ENCODE results near the gene ECD.
"Not testable (repeated sequence)": the region's sequence is repeated elsewhere in the genome, so short reads cannot be mapped to it uniquely, and the experiment has no call there.

The ECD gene

DNA sequence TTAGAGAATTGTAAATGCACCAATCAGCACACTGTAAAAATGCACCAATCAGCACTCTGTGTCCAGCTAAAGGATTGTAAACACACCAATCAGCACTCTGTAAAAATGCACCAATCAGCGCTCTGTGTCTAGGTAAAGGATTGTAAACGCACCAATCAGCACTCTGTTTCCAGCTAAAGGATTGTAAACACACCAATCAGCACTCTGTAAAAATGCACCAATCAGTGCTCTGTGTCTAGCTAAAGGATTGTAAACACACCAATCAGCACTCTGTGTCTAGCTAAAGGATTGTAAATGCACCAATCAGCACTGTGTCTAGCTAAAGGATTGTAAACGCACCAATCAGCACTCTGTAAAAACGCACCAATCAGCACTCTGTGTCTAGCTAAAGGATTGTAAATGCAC, 58.6 kb downstream of the ECD start:
- DNase-seq; intact Hi-C loops (cut with DNase I): not testable (repeated sequence)

DNA sequence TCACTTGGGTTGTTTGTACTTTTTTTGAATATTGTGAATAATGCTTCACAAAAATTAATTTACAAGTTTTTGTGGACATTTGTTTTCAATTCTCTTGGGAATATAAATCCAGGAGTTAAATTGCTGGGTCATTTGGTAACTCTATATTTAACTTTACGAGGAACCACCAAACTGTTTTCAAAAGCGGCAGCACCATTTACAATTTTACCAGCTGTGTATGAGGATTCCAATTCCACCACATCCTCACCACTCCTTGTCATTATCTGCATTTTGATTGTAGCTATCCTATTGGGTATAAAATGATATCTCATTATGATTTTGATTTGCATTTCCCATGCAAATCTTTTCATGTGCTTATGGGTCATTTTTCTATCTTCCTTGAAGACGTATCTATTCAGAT, 61.5 kb downstream of the ECD start:
- intact Hi-C loops (cut with DNase I) = no loop called here
- no peak for DNase-seq

- DNase-seq = no peak
- intact Hi-C loops (cut with DNase I) = no loop called here
Observed at GRCh38 chr10:73099141-73099540, 68.7 kb downstream of the ECD start.

DNA sequence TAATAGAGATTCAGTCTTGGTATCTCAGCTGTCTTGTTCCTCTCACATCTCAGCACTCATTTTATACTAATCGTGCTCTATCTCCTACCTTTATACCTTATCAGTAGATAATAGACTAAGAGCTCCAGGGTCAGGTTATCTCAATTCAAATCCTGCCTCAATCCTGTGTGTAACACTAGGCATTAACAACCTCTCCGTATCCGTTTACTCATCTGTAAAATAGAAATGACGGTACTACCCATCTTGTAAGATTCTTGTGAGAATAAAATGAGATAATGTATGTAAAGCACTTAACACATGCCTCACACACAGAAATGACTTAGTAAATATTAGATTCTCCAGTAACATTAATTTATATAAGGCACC, 70.5 kb downstream of the ECD start:
- no peak for DNase-seq
- intact Hi-C loops (cut with DNase I) = loop anchor here (1.0 kb wide), 1 partner anchor 62 kb away; no protein-coding TSS in a partner anchor

- intact Hi-C loops (cut with DNase I) = loop anchor here (1.0 kb wide), 1 partner anchor 63 kb away; no protein-coding TSS in a partner anchor
- peak; percentile 98 to 100 (median 99) for DNase-seq
Observed at GRCh38 chr10:73096449-73097304, 71.1 kb downstream of the ECD start, which contains the start of gene P4HA1. Gene P4HA1, minus strand, starts transcription at chr10:73096866. Its CDS starts 21,983 bp downstream, at chr10:73074883.

DNA sequence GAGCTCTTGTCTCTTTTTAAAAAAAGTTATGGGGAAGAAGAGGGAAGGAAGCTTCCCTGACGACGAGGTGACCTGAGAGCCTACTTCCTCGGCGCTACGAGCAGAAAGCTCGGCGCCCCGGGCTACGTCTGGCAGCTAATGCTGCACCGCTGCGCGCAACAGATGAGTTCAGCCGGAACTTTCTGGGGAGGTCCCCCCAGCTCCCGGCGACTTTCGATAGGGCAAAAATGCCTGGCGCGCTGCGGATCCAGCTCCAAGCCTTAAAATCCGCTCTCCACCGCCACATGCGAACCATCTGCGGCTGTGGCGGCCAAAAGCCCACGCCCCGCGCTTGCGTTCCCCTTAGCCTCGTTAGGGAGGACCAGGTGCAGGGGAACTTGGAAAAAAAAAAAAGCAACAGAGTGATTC, 71.8 kb downstream of the ECD start:
- intact Hi-C loops (cut with DNase I) = no loop called here

DNA sequence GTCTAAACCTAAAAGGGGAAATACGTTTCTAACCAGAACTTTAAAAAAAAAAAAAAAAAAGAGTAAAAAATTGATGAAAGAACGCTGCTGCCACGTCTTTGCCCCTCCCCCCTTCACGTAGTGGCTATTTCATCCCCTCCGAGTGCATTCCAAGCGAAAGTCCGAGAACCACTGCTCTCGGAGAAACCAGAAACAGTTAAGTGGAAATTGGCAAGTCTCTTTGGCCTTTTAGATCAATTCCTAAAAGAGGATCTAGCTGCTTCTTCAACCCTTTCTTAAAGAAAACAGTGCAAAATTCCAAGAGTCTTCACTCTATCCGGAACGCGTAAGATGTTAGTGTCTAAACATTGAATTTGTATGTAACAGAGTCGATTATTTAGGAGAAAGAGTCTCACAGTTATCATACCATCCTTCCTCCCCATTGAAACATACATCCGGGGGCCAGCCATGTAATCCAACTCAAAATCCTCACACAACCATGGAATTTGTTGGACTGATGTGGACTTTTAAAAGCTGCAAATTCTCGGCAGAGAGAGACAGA, 72.3 kb downstream of the ECD start:
- intact Hi-C loops (cut with DNase I) = no loop called here
- peak in 1 of 10 donors; percentile 44 for DNase-seq

More for the DNA sequence above, 71.8 kb downstream of the ECD start:
- peak; percentile 39 to 92 (median 54) for DNase-seq

- no peak for DNase-seq
- intact Hi-C loops (cut with DNase I) = no loop called here
Observed at GRCh38 chr10:73094986-73095480, 72.8 kb downstream of the ECD start.

GRCh38 chr10:73093922-73094850, 73.6 kb downstream of the ECD start:
- no peak for DNase-seq
- intact Hi-C loops (cut with DNase I) = no loop called here

DNA sequence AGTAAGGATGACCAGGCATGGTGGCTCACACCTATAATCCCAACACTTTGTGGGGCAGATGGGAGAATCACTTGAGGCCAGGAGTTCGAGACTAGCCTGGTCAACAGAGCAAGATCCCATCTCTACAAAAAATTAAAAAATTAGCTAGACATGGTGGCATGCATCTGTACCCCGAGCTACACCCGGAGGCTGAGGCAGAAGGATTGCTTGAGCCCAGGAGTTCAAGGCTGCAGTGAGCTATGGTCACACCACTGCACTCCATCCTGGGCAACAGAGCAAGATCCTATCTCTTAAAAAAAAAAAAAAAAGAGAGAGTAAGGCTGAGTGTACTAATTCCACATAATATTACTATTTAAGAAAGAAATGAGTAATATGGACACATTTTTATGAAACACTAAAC, 75.0 kb downstream of the ECD start:
- intact Hi-C loops (cut with DNase I) = no loop called here
- no peak for DNase-seq

- DNase-seq = no peak
- intact Hi-C loops (cut with DNase I) = no loop called here
Observed at GRCh38 chr10:73088304-73088703, 79.5 kb downstream of the ECD start.

- DNase-seq = no peak
- intact Hi-C loops (cut with DNase I) = no loop called here
Observed at GRCh38 chr10:73086816-73087215, 81.0 kb downstream of the ECD start.

GRCh38 chr10:73084209-73084608, 83.6 kb downstream of the ECD start:
- intact Hi-C loops (cut with DNase I) = no loop called here
- DNase-seq = no peak
